ENCODE results near the gene SLC35F1. TPM values are rescaled to one million over a fixed set of nuclear protein-coding genes. Genes with fewer than 3 reads are reported as not detected.
A peak's percentile ranks its signal among the peaks of the same experiment; 100 is the strongest.

SLC35F1 gene
- total RNA-seq, 1 experiment from 2014 or later = not detected

DNA sequence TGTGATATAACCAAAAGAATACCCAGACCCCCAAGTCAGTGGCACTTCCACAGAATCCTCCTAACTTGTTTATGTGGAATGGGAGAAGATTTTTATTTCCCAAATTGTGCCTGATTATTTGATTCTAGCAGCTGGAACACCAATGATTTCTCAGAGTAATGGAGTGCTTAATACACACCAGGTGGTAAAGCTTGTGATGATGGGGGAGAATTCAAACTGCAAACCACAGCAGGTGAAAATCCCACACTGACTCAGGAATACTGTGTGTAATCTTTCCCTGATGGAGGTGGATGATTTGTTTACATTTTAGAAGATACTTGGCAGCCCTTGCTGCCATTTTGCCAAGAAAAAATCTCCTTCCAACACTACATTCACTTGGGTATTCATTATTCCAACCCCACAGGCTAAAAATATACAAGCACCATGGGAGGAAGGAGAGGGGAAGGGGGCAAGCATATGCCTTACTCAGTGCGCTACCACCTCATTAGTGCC lies 428.3 kb downstream of the SLC35F1 start:
- TF ChIP-seq, protein P1, sequence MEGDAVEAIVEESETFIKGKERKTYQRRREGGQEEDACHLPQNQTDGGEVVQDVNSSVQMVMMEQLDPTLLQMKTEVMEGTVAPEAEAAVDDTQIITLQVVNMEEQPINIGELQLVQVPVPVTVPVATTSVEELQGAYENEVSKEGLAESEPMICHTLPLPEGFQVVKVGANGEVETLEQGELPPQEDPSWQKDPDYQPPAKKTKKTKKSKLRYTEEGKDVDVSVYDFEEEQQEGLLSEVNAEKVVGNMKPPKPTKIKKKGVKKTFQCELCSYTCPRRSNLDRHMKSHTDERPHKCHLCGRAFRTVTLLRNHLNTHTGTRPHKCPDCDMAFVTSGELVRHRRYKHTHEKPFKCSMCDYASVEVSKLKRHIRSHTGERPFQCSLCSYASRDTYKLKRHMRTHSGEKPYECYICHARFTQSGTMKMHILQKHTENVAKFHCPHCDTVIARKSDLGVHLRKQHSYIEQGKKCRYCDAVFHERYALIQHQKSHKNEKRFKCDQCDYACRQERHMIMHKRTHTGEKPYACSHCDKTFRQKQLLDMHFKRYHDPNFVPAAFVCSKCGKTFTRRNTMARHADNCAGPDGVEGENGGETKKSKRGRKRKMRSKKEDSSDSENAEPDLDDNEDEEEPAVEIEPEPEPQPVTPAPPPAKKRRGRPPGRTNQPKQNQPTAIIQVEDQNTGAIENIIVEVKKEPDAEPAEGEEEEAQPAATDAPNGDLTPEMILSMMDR (IDR thresholded peaks at IDR 0.05; ENCODE audit: unreplicated experiment) = no peak
- H3K27ac Mint-ChIP-seq (ENCODE audit: low read depth, unreplicated experiment) = no peak overlapping the region
- no peaks in the 10 kb centered on the region for H3K36me3 Mint-ChIP-seq (ENCODE audit: insufficient read depth, unreplicated experiment)
- H3K4me1 Mint-ChIP-seq (ENCODE audit: insufficient read depth, unreplicated experiment) = no peaks in the 10 kb centered on the region
- peaks cover 9% of the 10 kb centered on the region for H3K9me3 Mint-ChIP-seq (ENCODE audit: unreplicated experiment)
- intact Hi-C loops (cut with micrococcal nuclease) = no loop called here
- H3K27me3 Mint-ChIP-seq (ENCODE audit: insufficient read depth, unreplicated experiment) = no peaks in the 10 kb centered on the region
- ChIA-PET POLR2A (no interaction called here), CTCF (interaction anchor here (0.6 kb wide), 1 partner anchor 96 kb away, joined by 3 read pairs; no protein-coding TSS in a partner anchor)
- BruUV-seq (replicated peaks) = no TSS peak
- DNase-seq (ENCODE audit: unreplicated experiment) = no peak
- H3K4me3 Mint-ChIP-seq (ENCODE audit: unreplicated experiment) = no peak overlapping the region

GRCh38 chr6:118344014-118344670 lies 437.1 kb downstream of the SLC35F1 start:
- Mint-ChIP-seq H3K27me3 (ENCODE audit: insufficient read depth, unreplicated experiment) (no peaks in the 10 kb centered on the region), H3K36me3 (ENCODE audit: insufficient read depth, unreplicated experiment) (no peaks in the 10 kb centered on the region), H3K9me3 (ENCODE audit: unreplicated experiment) (peaks cover 14% of the 10 kb centered on the region), H3K4me3 (ENCODE audit: unreplicated experiment) (no peak overlapping the region), H3K27ac (ENCODE audit: low read depth, unreplicated experiment) (no peak overlapping the region), H3K4me1 (ENCODE audit: insufficient read depth, unreplicated experiment) (peaks cover 11% of the 10 kb centered on the region)
- TF ChIP-seq, protein P1 (IDR thresholded peaks at IDR 0.05; ENCODE audit: unreplicated experiment) = no peak
- intact Hi-C loops (cut with micrococcal nuclease) = no loop called here
- no peak for DNase-seq (ENCODE audit: unreplicated experiment)
- ChIA-PET POLR2A (no interaction called here), CTCF (interaction anchor here (1.0 kb wide), 1 partner anchor 164 kb away, joined by 3 read pairs; no protein-coding TSS in a partner anchor)
- BruUV-seq (replicated peaks) = no TSS peak

DNA sequence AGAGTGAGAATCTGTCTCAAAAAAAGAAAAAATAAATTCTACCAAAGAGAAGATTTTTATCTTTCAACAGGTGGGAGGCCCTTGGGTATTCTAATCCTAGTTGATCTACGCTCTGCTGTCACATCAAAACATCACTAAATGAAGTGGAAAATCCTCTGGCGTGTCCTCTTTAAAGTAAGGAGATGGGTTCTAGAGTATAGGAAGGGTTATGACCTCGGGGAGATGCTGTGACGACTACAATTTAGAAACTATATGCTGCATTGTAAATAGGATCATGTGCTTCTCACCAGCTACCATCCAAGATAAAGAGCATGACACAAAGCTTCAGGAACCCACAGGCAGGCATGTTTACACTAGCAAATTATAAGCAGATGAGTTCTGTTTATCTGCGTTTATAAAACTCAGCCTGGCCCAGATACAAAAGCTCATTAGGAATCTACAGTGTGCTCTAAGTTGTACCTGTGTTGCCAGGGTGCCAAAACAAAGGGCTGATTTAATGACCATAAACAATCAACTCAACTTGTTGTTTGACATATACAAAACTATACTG lies 443.9 kb downstream of the SLC35F1 start:
- DNase-seq (ENCODE audit: unreplicated experiment) = no peak
- ChIA-PET CTCF (interaction anchor here (0.6 to 0.8 kb wide), 3 partner anchors 41 to 450 kb away, joined by 3 read pairs; no protein-coding TSS in a partner anchor), POLR2A (no interaction called here)
- intact Hi-C loops (cut with micrococcal nuclease) = no loop called here
- Mint-ChIP-seq H3K4me3 (ENCODE audit: unreplicated experiment) (no peak overlapping the region), H3K27me3 (ENCODE audit: insufficient read depth, unreplicated experiment) (no peaks in the 10 kb centered on the region), H3K4me1 (ENCODE audit: insufficient read depth, unreplicated experiment) (peaks cover 14% of the 10 kb centered on the region), H3K36me3 (ENCODE audit: insufficient read depth, unreplicated experiment) (no peaks in the 10 kb centered on the region), H3K27ac (ENCODE audit: low read depth, unreplicated experiment) (no peak overlapping the region), H3K9me3 (ENCODE audit: unreplicated experiment) (no peaks in the 10 kb centered on the region)
- TF ChIP-seq, protein P1 (IDR thresholded peaks at IDR 0.05; ENCODE audit: unreplicated experiment) = no peak
- BruUV-seq (replicated peaks) = no TSS peak

DNA sequence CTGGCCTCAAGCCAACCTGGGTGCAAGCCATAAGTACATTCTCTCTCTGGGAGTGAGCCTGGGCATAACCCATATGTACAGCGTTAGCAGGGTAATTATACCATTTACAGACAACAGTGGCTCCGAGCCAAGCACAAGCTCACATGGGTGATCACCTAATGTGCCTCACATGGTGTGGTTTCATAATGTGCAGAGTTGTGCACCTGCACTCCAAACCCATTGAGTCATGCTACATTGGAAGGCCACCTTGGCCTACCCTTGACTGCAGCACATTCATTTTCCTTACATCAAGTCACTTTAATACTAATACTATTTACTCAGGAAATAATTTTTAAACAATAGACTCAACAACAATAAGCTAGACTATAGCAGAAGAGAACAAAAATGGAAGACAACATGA lies 446.5 kb downstream of the SLC35F1 start:
- H3K9me3 Mint-ChIP-seq (ENCODE audit: unreplicated experiment) = no peaks in the 10 kb centered on the region
- no peak overlapping the region for H3K4me3 Mint-ChIP-seq (ENCODE audit: unreplicated experiment)
- H3K36me3 Mint-ChIP-seq (ENCODE audit: insufficient read depth, unreplicated experiment) = no peaks in the 10 kb centered on the region
- POLR2A ChIA-PET = interaction anchor here (1.2 kb wide), 1 partner anchor 21 kb away, joined by 3 read pairs; no protein-coding TSS in a partner anchor
- intact Hi-C loops (cut with micrococcal nuclease) = no loop called here
- TF ChIP-seq, protein P1 (IDR thresholded peaks at IDR 0.05; ENCODE audit: unreplicated experiment) = no peak
- CTCF ChIA-PET = no interaction called here
- H3K27ac Mint-ChIP-seq (ENCODE audit: low read depth, unreplicated experiment) = peak overlapping the region; percentile 62
- DNase-seq (ENCODE audit: unreplicated experiment) = peak; percentile 47
- peaks cover 21% of the 10 kb centered on the region for H3K4me1 Mint-ChIP-seq (ENCODE audit: insufficient read depth, unreplicated experiment)
- H3K27me3 Mint-ChIP-seq (ENCODE audit: insufficient read depth, unreplicated experiment) = no peaks in the 10 kb centered on the region
- BruUV-seq (replicated peaks) = no TSS peak
